Dermis blood vessel endothelial cell (primary cell): ENCODE measurements around the gene IGFL4. TPM values are rescaled to one million over a fixed set of nuclear protein-coding genes. Genes with fewer than 3 reads are reported as not detected.

Experiments
- DNase-seq: peaks from one replicate; pipeline ENCODE4 v3.0.0; 2010
- total RNA-seq: library from RNA; depleted of rRNA; stranded (reverse); fragments of >200 nt; gene quantifications from 2 replicates; pipeline ENCODE4 v1.2.3, GENCODE V29; 2014

IGFL4 gene
- total RNA-seq, 1 donor from 2014 or later, result not detected

- DNase-seq, result no peak
Measured at GRCh38 chr19:46060012-46060411, 19.2 kb upstream of the IGFL4 start.

GRCh38 chr19:46058778-46059177 is 18.0 kb upstream of the IGFL4 start:
- no peak for DNase-seq

- no peak for DNase-seq
Measured at GRCh38 chr19:46056536-46056935, 15.7 kb upstream of the IGFL4 start.

- no peak for DNase-seq
Measured at GRCh38 chr19:46052896-46053295, 12.1 kb upstream of the IGFL4 start.

- no peak for DNase-seq
Measured at GRCh38 chr19:46049597-46049996, 8.8 kb upstream of the IGFL4 start.

GRCh38 chr19:46043519-46043918 is 2.7 kb upstream of the IGFL4 start:
- no peak for DNase-seq

GRCh38 chr19:46042252-46042883 is 1.6 kb upstream of the IGFL4 start:
- no peak for DNase-seq

GRCh38 chr19:46040125-46040524 is 677 bp downstream of the IGFL4 start:
- DNase-seq, result no peak

GRCh38 chr19:46036744-46037128 is 4.1 kb downstream of the IGFL4 start:
- no peak for DNase-seq

- no peak for DNase-seq
Measured at GRCh38 chr19:46035986-46036743, 4.6 kb downstream of the IGFL4 start.

- DNase-seq, result no peak
Measured at GRCh38 chr19:46035546-46035945, 5.3 kb downstream of the IGFL4 start.

- DNase-seq, result no peak
Measured at GRCh38 chr19:46033401-46033800, 7.4 kb downstream of the IGFL4 start.

- no peak for DNase-seq
Measured at GRCh38 chr19:46032597-46033025, 8.2 kb downstream of the IGFL4 start.

- DNase-seq, result no peak
Measured at GRCh38 chr19:46031781-46032596, 8.8 kb downstream of the IGFL4 start.

- DNase-seq, result no peak
Measured at GRCh38 chr19:46030812-46031550, 9.8 kb downstream of the IGFL4 start.

GRCh38 chr19:46025835-46026234 is 15.0 kb downstream of the IGFL4 start:
- no peak for DNase-seq

GRCh38 chr19:46023311-46023779 is 17.5 kb downstream of the IGFL4 start:
- DNase-seq, result no peak

GRCh38 chr19:46022431-46023310 is 18.1 kb downstream of the IGFL4 start, which contains the start of gene PGLYRP1:
Gene PGLYRP1, minus strand, starts transcription at chr19:46023053. Its CDS starts 32 bp downstream, at chr19:46023021.
- no peak for DNase-seq

- peak; percentile 38 for DNase-seq
Measured at GRCh38 chr19:46022061-46022430, 18.8 kb downstream of the IGFL4 start.

GRCh38 chr19:46021531-46022041 is 19.2 kb downstream of the IGFL4 start:
- DNase-seq, result no peak

- no peak for DNase-seq
Measured at GRCh38 chr19:46020819-46021125, 20.0 kb downstream of the IGFL4 start.
